Muscle of leg (tissue), 11 donors: ENCODE data around the gene PROM1. TPM values are rescaled to one million over a fixed set of nuclear protein-coding genes. Genes with fewer than 3 reads are reported as not detected.

Source experiments
- DNase-seq: peaks from one replicate; pipeline ENCODE4 v3.0.0; 2013
- H3K27ac ChIP-seq: one replicate; pipeline ENCODE4 v1.5.1; 2013; ENCODE audit warnings: mild to moderate bottlenecking, low read length, control low read depth
- H3K27me3 ChIP-seq: one replicate; pipeline ENCODE4 v1.6.1; 2013; ENCODE audit warnings: low read length; ENCODE audit not compliant: control insufficient read depth, insufficient read depth
- H3K36me3 ChIP-seq: one replicate; pipeline ENCODE4 v1.6.1; 2013; ENCODE audit warnings: low read length; ENCODE audit not compliant: control insufficient read depth, insufficient read depth
- H3K4me1 ChIP-seq: one replicate; pipeline ENCODE4 v1.6.1; 2013; ENCODE audit warnings: low read length; ENCODE audit not compliant: control insufficient read depth, insufficient read depth
- H3K4me3 ChIP-seq: one replicate; pipeline ENCODE4 v1.5.1; 2013; ENCODE audit warnings: low read length, control low read depth
- H3K9me3 ChIP-seq: replicated peaks from 2 replicates; pipeline ENCODE4 v1.6.1; 2013; ENCODE audit warnings: low read depth, low read length; ENCODE audit not compliant: control insufficient read depth
- WGBS: methylation state at CpG from one replicate; pipeline ENCODE4 v1.1.5; 2013; ENCODE audit warnings: missing lambda C conversion rate; ENCODE audit not compliant: insufficient coverage; 5-methylcytosine and 5-hydroxymethylcytosine counted together
- polyA plus RNA-seq, 8 donors: library from polyadenylated mRNA; unstranded; fragments of 120-200 nt; gene quantifications; one replicate each; pipeline versions ENCODE4 v1.2.1 to v1.2.3, GENCODE V29; 2013; ENCODE audit warnings: inconsistent platforms in 1 of 8, low replicate concordance in 1 of 8; ENCODE audit not compliant: insufficient read length in 8 of 8, insufficient read depth in 1 of 8
- total RNA-seq: library from RNA; stranded (reverse); fragments of 120-200 nt; gene quantifications from one replicate; pipeline ENCODE4 v1.2.4, GENCODE V29; 2013

PROM1 gene
- total and polyA plus RNA-seq, 9 donors: 43.5 to 61.3 (median 47.9) TPM

GRCh38 chr4:15971068-15971801 is 112.6 kb downstream of the PROM1 start:
- no peak for DNase-seq
- 88% methylated on average over 7 of the region's 9 CpGs for WGBS
- H3K27me3 ChIP-seq: no peaks in the 10 kb centered on the region

GRCh38 chr4:15968551-15969300 is 115.1 kb downstream of the PROM1 start:
- peaks cover 7% of the 10 kb centered on the region for H3K36me3 ChIP-seq
- no peaks in the 10 kb centered on the region for H3K4me1 ChIP-seq
- no peak overlapping the region for H3K4me3 ChIP-seq
- H3K27me3 ChIP-seq: no peaks in the 10 kb centered on the region
- 76% methylated on average over 2 of the region's 11 CpGs for WGBS
- no peak for DNase-seq
- peaks cover 5% of the 10 kb centered on the region for H3K9me3 ChIP-seq
- H3K27ac ChIP-seq: no peak overlapping the region

More at GRCh38 chr4:15971068-15971801, 112.6 kb downstream of the PROM1 start:
- no peak overlapping the region for H3K4me3 ChIP-seq
- H3K27ac ChIP-seq: no peak overlapping the region
- peaks cover 7% of the 10 kb centered on the region for H3K36me3 ChIP-seq
- peaks cover 3% of the 10 kb centered on the region for H3K9me3 ChIP-seq
- no peaks in the 10 kb centered on the region for H3K4me1 ChIP-seq

GRCh38 chr4:15965325-15965724 is 118.5 kb downstream of the PROM1 start:
- 86% methylated on average over 5 of the region's 5 CpGs for WGBS
- Histone ChIP-seq H3K27me3 (no peaks in the 10 kb centered on the region), H3K36me3 (peaks cover 3% of the 10 kb centered on the region), H3K9me3 (peaks cover 5% of the 10 kb centered on the region), H3K4me1 (peaks cover 13% of the 10 kb centered on the region), H3K4me3 (no peak overlapping the region), H3K27ac (no peak overlapping the region)
- no peak for DNase-seq

GRCh38 chr4:15964159-15964558 is 119.7 kb downstream of the PROM1 start:
- Histone ChIP-seq H3K36me3 (peaks cover 3% of the 10 kb centered on the region), H3K9me3 (peaks cover 5% of the 10 kb centered on the region), H3K4me1 (peaks cover 13% of the 10 kb centered on the region), H3K4me3 (no peak overlapping the region), H3K27ac (no peak overlapping the region), H3K27me3 (no peaks in the 10 kb centered on the region)
- no peak for DNase-seq
- WGBS: 60% methylated on average over 4 of the region's 5 CpGs

- H3K36me3 ChIP-seq: peaks cover 3% of the 10 kb centered on the region
- no peak overlapping the region for H3K27ac ChIP-seq
- WGBS: no CpG with 5 or more reads among the region's 4 CpGs
- DNase-seq: no peak
- peaks cover 5% of the 10 kb centered on the region for H3K9me3 ChIP-seq
- H3K4me3 ChIP-seq: no peak overlapping the region
- peaks cover 13% of the 10 kb centered on the region for H3K4me1 ChIP-seq
- H3K27me3 ChIP-seq: no peaks in the 10 kb centered on the region
These were observed 120.2 kb downstream of the PROM1 start for GRCh38 chr4:15963576-15963975.

GRCh38 chr4:15963001-15963451 is 120.8 kb downstream of the PROM1 start, which contains the start of gene FGFBP2:
FGFBP2 (minus strand) TSS chr4:15963175; CDS start chr4:15963129, 46 bp downstream.
- H3K4me1 ChIP-seq: peaks cover 13% of the 10 kb centered on the region
- no peak within 1 kb of the TSS for H3K27ac ChIP-seq
- peaks cover 3% of the 10 kb centered on the region for H3K36me3 ChIP-seq
- H3K9me3 ChIP-seq: peaks cover 5% of the 10 kb centered on the region
- DNase-seq: peak; percentile 36
- no peak within 1 kb of the TSS for H3K4me3 ChIP-seq
- WGBS: 55% methylated on average over 8 of the region's 9 CpGs
- H3K27me3 ChIP-seq: no peaks in the 10 kb centered on the region

GRCh38 chr4:15961781-15962510 is 121.9 kb downstream of the PROM1 start:
- H3K27me3 ChIP-seq: no peaks in the 10 kb centered on the region
- peaks cover 5% of the 10 kb centered on the region for H3K9me3 ChIP-seq
- peak; percentile 51 for DNase-seq
- no peak overlapping the region for H3K27ac ChIP-seq
- H3K4me1 ChIP-seq: peaks cover 13% of the 10 kb centered on the region
- no peak overlapping the region for H3K4me3 ChIP-seq
- peaks cover 3% of the 10 kb centered on the region for H3K36me3 ChIP-seq
- WGBS: 92% methylated on average over 2 of the region's 16 CpGs

GRCh38 chr4:15958562-15958961 is 125.3 kb downstream of the PROM1 start:
- Histone ChIP-seq H3K36me3 (no peaks in the 10 kb centered on the region), H3K27me3 (no peaks in the 10 kb centered on the region), H3K4me3 (no peak overlapping the region), H3K27ac (no peak overlapping the region), H3K4me1 (peaks cover 13% of the 10 kb centered on the region), H3K9me3 (no peaks in the 10 kb centered on the region)
- no peak for DNase-seq
- WGBS: no CpG with 5 or more reads among the region's 2 CpGs

- H3K27me3 ChIP-seq: no peaks in the 10 kb centered on the region
- H3K4me1 ChIP-seq: no peaks in the 10 kb centered on the region
- H3K9me3 ChIP-seq: no peaks in the 10 kb centered on the region
- no peak overlapping the region for H3K4me3 ChIP-seq
- WGBS: 51% methylated on average over 8 of the region's 9 CpGs
- DNase-seq: peak; percentile 54
- no peak overlapping the region for H3K27ac ChIP-seq
- H3K36me3 ChIP-seq: no peaks in the 10 kb centered on the region
These were observed 127.5 kb downstream of the PROM1 start for GRCh38 chr4:15956179-15956850.
